ENCODE data around the gene FIP1L1. TPM values are rescaled to one million over a fixed set of nuclear protein-coding genes. Genes with fewer than 3 reads are reported as not detected.
A peak's percentile ranks its signal among the peaks of the same experiment; 100 is the strongest.

FIP1L1 gene
- total and polyA plus RNA-seq, 2 of the 13 experiments (the other 11 are each of a cell fraction or from before 2014, with no cell fraction given) = 14.9 to 69.4 TPM

DNA sequence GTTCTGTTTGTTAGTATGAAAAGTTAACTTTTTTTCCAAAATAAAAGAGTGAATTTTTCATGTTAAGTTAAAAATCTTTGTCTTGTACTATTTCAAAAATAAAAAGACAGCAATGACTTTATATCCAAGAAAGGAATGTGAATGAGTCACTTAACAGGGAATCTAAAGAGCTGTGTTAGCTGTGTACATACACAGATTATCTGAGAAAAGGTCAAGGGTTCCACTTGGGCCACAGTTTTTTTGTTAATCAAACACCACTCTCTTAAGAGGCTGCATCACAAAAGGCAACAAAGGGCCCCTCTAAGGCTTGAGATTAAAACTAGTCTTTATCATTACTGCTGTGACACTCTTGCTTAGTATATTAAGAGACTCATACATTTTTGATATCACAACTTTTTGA, 82.1 kb downstream of the FIP1L1 start (continued):
- TF ChIP-seq ZNF460 (CRISPR knock-in tag; IDR thresholded peaks at IDR 0.05; ENCODE audit: borderline replicate concordance) (no peak), HNF4G (IDR thresholded peaks at IDR 0.05; ENCODE audit: borderline replicate concordance, low read depth, low read length) (0 out of 2 replicates have a peak, but pooled peaks have one; percentile 12), HNF4G (CRISPR knock-in tag; IDR thresholded peaks at IDR 0.05; ENCODE audit: borderline replicate concordance, low read depth) (no peak), BCL6 (CRISPR knock-in tag; IDR thresholded peaks at IDR 0.05) (peak; percentile 61), TEAD3 (CRISPR knock-in tag; optimal IDR thresholded peaks at IDR 0.05; ENCODE audit: borderline replicate concordance) (peak; percentile 54), RARA (CRISPR knock-in tag; IDR thresholded peaks at IDR 0.05) (peak; percentile 69; the same call in 1 of the 2 replicates)

DNA sequence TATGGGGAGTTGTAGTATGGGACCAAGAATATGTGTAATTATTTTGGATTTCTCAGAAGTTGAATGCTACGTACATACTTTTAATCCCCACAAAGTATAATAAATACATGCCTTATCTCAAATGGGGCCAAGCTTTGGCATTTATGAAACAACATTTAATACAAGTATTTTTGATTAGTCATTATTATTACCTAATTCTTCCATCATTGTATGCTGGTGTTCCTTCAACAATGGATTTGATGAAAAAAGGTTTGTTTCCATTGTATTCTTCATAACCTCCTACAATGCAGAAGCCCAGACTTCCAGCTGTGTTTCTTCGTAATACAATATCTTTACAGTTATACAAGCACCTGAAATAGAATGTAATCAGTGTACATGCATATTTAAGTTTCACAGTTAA, 83.8 kb downstream of the FIP1L1 start:
- no peaks in the 10 kb centered on the region for H3K79me2 ChIP-seq (ENCODE audit: insufficient read depth, low read length)
- no peaks in the 10 kb centered on the region for H3K27me3 ChIP-seq (ENCODE audit: control insufficient read depth in 1 of 2, insufficient read depth in 2 of 2, low read length in 2 of 2)
- H3K9ac ChIP-seq (ENCODE audit: insufficient read depth, low read depth, low read length) = no peak overlapping the region
- TF ChIP-seq U2AF2 (IDR thresholded peaks at IDR 0.05; ENCODE audit: low read depth, low read length) = no peak
- TF ChIP-seq ZNF543 (CRISPR knock-in tag; IDR thresholded peaks at IDR 0.05) = no peak
- TF ChIP-seq, protein P1, sequence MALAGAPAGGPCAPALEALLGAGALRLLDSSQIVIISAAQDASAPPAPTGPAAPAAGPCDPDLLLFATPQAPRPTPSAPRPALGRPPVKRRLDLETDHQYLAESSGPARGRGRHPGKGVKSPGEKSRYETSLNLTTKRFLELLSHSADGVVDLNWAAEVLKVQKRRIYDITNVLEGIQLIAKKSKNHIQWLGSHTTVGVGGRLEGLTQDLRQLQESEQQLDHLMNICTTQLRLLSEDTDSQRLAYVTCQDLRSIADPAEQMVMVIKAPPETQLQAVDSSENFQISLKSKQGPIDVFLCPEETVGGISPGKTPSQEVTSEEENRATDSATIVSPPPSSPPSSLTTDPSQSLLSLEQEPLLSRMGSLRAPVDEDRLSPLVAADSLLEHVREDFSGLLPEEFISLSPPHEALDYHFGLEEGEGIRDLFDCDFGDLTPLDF (CRISPR knock-in tag; IDR thresholded peaks at IDR 0.05) = no peak
- no peak for TF ChIP-seq HOXA7 (CRISPR knock-in tag; IDR thresholded peaks at IDR 0.05)
- TF ChIP-seq ZBTB3 (CRISPR knock-in tag; IDR thresholded peaks at IDR 0.05; ENCODE audit: borderline replicate concordance, low read depth) = no peak
- no peak for TF ChIP-seq FOXM1 (CRISPR knock-in tag; IDR thresholded peaks at IDR 0.05)
- TF ChIP-seq REXO4 (CRISPR knock-in tag; IDR thresholded peaks at IDR 0.05; ENCODE audit: borderline replicate concordance) = no peak
- TF ChIP-seq GATA4 (IDR thresholded peaks at IDR 0.05; ENCODE audit: borderline replicate concordance, low read depth) = no peak
- no peak for TF ChIP-seq ZNF350 (CRISPR knock-in tag; IDR thresholded peaks at IDR 0.05; ENCODE audit: borderline replicate concordance, low read depth)
- TF ChIP-seq PITX1 (CRISPR knock-in tag; IDR thresholded peaks at IDR 0.05) = no peak
- no peak for TF ChIP-seq ZNF33B (CRISPR knock-in tag; IDR thresholded peaks at IDR 0.05)
- TF ChIP-seq KAT7 (CRISPR knock-in tag; IDR thresholded peaks at IDR 0.05; ENCODE audit: borderline replicate concordance) = no peak
- no peak for TF ChIP-seq ZNF629 (CRISPR knock-in tag; conservative IDR thresholded peaks at IDR 0.05)
- intact Hi-C loops (cut with micrococcal nuclease; ENCODE audit: unreplicated experiment) = no loop called here
- H3K9me3 ChIP-seq (ENCODE audit: low read length) = no peaks in the 10 kb centered on the region
- H4K20me1 ChIP-seq (ENCODE audit: insufficient read depth, low read length) = peaks cover 4% of the 10 kb centered on the region
- no peak overlapping the region for H3K4me3 ChIP-seq (replicated peaks in 1 of 3; ENCODE audit: insufficient read depth in 1 of 3, low read depth in 2 of 3, low read length in 3 of 3)
- DNase-seq (ENCODE audit: low spot score) = no peak
- BruUV-seq (replicated peaks) = no TSS peak
- in situ Hi-C loops (cut with HindIII; ENCODE audit: extremely low pct_ligation_motif_present, low pct_unique_long_range_greater_than_20kb) = no loop called here
- ChIA-PET POLR2A (no interaction called here), CTCF (ENCODE audit: low intra/inter-chr PET ratio, low total read pairs) (no interaction called here)
- 95% methylated on average over 2 of the region's 2 CpGs for WGBS (ENCODE audit: low lambda C conversion rate)
- ATAC-seq = no peak
- no peak overlapping the region for H3K27ac ChIP-seq (ENCODE audit: extremely low read length, insufficient read depth, low read length)
- peaks cover 13% of the 10 kb centered on the region for H3K4me1 ChIP-seq (ENCODE audit: insufficient read depth, low read length)
- no peak overlapping the region for H3K4me2 ChIP-seq (ENCODE audit: low read depth, low read length)
- H3K36me3 ChIP-seq (replicated peaks in 1 of 2; ENCODE audit: control insufficient read depth in 1 of 2, insufficient read depth in 2 of 2, low read length in 2 of 2) = peaks cover 3 to 14% of the 10 kb centered on the region in 2 experiments; a peak in 4 of 5 replicates
- H2AFZ ChIP-seq (ENCODE audit: low read length) = no peak overlapping the region
- FAIRE-seq = no peak
